Measurements from ENCODE around the gene CNTN4.

DNA sequence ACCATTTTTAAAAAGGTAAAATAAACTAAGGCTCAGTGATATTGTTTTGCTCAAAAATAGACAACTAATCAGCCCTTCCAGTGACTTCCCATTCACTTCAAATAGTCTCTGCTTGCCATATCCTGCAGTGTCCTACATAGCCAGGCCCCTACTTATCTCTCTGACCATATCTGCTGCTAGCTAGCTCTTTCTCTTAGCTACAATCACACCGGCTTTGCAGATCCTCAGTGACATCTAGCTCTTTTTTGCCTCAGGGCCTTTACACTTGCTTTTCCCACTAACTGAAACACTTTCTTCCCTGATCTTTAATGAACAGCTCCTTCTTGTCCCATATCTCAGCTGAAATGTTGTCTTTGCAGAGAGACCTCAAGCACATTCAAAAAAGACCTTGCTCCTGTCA lies 850.2 kb downstream of the CNTN4 start:
- TF ChIP-seq BHLHE40 (IDR thresholded peaks at IDR 0.05; ENCODE audit: borderline replicate concordance) (no peak), ELF4 (IDR thresholded peaks at IDR 0.05) (no peak), TARDBP (IDR thresholded peaks at IDR 0.05) (no peak), SP1 (IDR thresholded peaks at IDR 0.05) (no peak), FOXM1 (IDR thresholded peaks at IDR 0.05; ENCODE audit: borderline replicate concordance) (no peak), FOXK2 (IDR thresholded peaks at IDR 0.05) (no peak), ZNF384 (IDR thresholded peaks at IDR 0.05) (no peak), NFRKB (IDR thresholded peaks at IDR 0.05) (no peak), ARNT (IDR thresholded peaks at IDR 0.05) (no peak), FOXA1 (IDR thresholded peaks at IDR 0.05) (no peak), HDGF (IDR thresholded peaks at IDR 0.05; ENCODE audit: borderline replicate concordance) (no peak), LEF1 (IDR thresholded peaks at IDR 0.05; ENCODE audit: borderline replicate concordance) (no peak), SUZ12 (IDR thresholded peaks at IDR 0.05) (no peak)
- TF ChIP-seq, protein P1, sequence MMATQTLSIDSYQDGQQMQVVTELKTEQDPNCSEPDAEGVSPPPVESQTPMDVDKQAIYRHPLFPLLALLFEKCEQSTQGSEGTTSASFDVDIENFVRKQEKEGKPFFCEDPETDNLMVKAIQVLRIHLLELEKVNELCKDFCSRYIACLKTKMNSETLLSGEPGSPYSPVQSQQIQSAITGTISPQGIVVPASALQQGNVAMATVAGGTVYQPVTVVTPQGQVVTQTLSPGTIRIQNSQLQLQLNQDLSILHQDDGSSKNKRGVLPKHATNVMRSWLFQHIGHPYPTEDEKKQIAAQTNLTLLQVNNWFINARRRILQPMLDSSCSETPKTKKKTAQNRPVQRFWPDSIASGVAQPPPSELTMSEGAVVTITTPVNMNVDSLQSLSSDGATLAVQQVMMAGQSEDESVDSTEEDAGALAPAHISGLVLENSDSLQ (IDR thresholded peaks at IDR 0.05): no peak

Measured in HEK293T (cell line).